ENCODE data around the gene MEX3C.

- TF ChIP-seq CTCF (IDR thresholded peaks at IDR 0.05) (no peak), POLR2A (IDR thresholded peaks at IDR 0.05) (no peak)
These were observed 58.5 kb downstream of the MEX3C start for GRCh38 chr18:51138936-51139335.

All from thyroid gland (tissue), 4 donors.